Endothelial cell of umbilical vein (primary cell): ENCODE results near the gene TSPAN18.

Source experiments
- EZH2 ChIP-seq: IDR thresholded peaks from 2 replicates; pipeline ENCODE4 v1.6.1; 2012; ENCODE audit warnings: borderline replicate concordance, low read depth, mild to moderate bottlenecking, moderate library complexity, low read length, inconsistent platforms; ENCODE audit not compliant: severe bottlenecking
- FOS ChIP-seq: IDR thresholded peaks from 2 replicates; pipeline ENCODE4 v1.6.1; 2011; ENCODE audit warnings: mild to moderate bottlenecking, low read length, moderate library complexity, borderline replicate concordance; ENCODE audit not compliant: insufficient read depth
- GATA2 ChIP-seq: IDR thresholded peaks from 2 replicates; pipeline ENCODE4 v1.7.0; 2011; ENCODE audit warnings: low read depth, mild to moderate bottlenecking, moderate library complexity, mixed read lengths, low read length; ENCODE audit not compliant: insufficient read length, insufficient read depth
- JUN ChIP-seq: IDR thresholded peaks from 2 replicates; pipeline ENCODE4 v1.6.1; 2011; ENCODE audit warnings: borderline replicate concordance, low read depth; ENCODE audit not compliant: insufficient read length, insufficient read depth
- MYC ChIP-seq: IDR thresholded peaks from one replicate; pipeline ENCODE4 v1.6.1; 2011; ENCODE audit warnings: mild to moderate bottlenecking, low read depth, low read length
- POLR2A ChIP-seq: IDR thresholded peaks from 2 replicates; pipeline ENCODE4 v1.6.1; 2012; ENCODE audit warnings: low read depth, mild to moderate bottlenecking, control low read depth, low read length
- POLR2AphosphoS5 ChIP-seq: IDR thresholded peaks from 2 replicates; pipeline ENCODE4 v1.6.1; 2012; ENCODE audit warnings: low read depth, mild to moderate bottlenecking, control low read depth, low read length, moderate library complexity; ENCODE audit not compliant: insufficient read depth
- TF ChIP-seq, protein P1 (sequence below), 2 donors: IDR thresholded peaks; 1 replicate in 1 of 2; 2 replicates in 1 of 2; pipeline ENCODE4 v1.5.1; 2011; ENCODE audit warnings: low read length in 2 of 2, mild to moderate bottlenecking in 2 of 2, moderate library complexity in 2 of 2, control low read depth in 1 of 2, inconsistent platforms in 1 of 2, low read depth in 1 of 2; ENCODE audit not compliant: insufficient read depth in 1 of 2; ENCODE audit errors: extremely low read depth in 1 of 2
- TF ChIP-seq, protein P2 (sequence below): IDR thresholded peaks from 2 replicates; pipeline ENCODE4 v1.6.1; 2011; ENCODE audit not compliant: insufficient read depth, insufficient read length

DNA sequence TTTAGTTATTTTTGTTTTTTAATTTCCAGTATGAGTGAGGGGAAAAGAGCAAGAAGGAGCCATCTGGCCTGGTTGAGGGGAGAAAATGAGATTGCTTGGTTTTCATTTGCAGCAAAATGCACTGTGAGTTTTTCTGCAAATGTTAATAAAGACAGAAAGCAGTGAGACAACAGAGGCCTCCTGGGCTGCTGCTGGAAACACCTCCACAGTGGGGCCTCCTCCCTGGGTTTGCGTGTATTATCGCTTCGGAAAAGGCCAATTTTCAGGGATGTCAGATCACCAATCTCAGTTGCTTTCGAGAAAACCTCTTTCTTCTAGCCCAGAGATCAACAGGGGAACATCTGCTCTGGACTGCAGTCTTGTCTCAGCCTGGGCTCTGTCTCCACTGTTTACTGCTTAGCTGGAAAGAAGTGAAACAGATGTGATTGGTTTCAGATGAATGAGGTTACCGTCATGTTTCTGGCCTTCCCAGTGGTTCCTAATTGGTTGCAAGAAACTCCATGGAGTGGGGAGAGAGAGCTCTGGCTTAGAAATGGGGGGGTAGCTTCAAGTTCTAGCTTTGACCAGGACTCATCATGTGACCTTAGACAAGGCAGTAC lies 17.3 kb downstream of the TSPAN18 start:
- TF ChIP-seq, protein P1, sequence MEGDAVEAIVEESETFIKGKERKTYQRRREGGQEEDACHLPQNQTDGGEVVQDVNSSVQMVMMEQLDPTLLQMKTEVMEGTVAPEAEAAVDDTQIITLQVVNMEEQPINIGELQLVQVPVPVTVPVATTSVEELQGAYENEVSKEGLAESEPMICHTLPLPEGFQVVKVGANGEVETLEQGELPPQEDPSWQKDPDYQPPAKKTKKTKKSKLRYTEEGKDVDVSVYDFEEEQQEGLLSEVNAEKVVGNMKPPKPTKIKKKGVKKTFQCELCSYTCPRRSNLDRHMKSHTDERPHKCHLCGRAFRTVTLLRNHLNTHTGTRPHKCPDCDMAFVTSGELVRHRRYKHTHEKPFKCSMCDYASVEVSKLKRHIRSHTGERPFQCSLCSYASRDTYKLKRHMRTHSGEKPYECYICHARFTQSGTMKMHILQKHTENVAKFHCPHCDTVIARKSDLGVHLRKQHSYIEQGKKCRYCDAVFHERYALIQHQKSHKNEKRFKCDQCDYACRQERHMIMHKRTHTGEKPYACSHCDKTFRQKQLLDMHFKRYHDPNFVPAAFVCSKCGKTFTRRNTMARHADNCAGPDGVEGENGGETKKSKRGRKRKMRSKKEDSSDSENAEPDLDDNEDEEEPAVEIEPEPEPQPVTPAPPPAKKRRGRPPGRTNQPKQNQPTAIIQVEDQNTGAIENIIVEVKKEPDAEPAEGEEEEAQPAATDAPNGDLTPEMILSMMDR (IDR thresholded peaks at IDR 0.05; ENCODE audit: extremely low read depth in 1 of 2, insufficient read depth in 1 of 2, low read depth in 1 of 2, low read length in 2 of 2), result no peak
- TF ChIP-seq POLR2A, result no peak
- no peak for TF ChIP-seq EZH2
- TF ChIP-seq POLR2AphosphoS5, result no peak
- TF ChIP-seq JUN, result no peak
- TF ChIP-seq MYC, result no peak
- TF ChIP-seq GATA2, result no peak
- no peak for TF ChIP-seq FOS
- TF ChIP-seq, protein P2, sequence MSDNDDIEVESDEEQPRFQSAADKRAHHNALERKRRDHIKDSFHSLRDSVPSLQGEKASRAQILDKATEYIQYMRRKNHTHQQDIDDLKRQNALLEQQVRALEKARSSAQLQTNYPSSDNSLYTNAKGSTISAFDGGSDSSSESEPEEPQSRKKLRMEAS, result no peak
